Ishikawa (cell line): ENCODE measurements around the gene PBX4.

Experiments used
- CEBPB ChIP-seq: IDR thresholded peaks from 2 replicates; pipeline ENCODE4 v1.6.1; 2012
- CREB1 ChIP-seq: IDR thresholded peaks from 2 replicates; pipeline ENCODE4 v1.6.1; 2012; ENCODE audit warnings: low read depth
- EGR1 ChIP-seq: IDR thresholded peaks from 2 replicates; pipeline ENCODE4 v1.6.1; 2012
- FOXM1 ChIP-seq: IDR thresholded peaks from 2 replicates; pipeline ENCODE4 v1.6.1; 2012; ENCODE audit warnings: low read depth, borderline replicate concordance
- NFIC ChIP-seq: IDR thresholded peaks from 2 replicates; pipeline ENCODE4 v1.6.1; 2012
- TAF1 ChIP-seq: IDR thresholded peaks from 2 replicates; pipeline ENCODE4 v1.6.1; 2012; ENCODE audit warnings: low read depth, mild to moderate bottlenecking
- TCF12 ChIP-seq: IDR thresholded peaks from 2 replicates; pipeline ENCODE4 v1.6.1; 2012; ENCODE audit warnings: low read depth
- TEAD4 ChIP-seq: IDR thresholded peaks from 2 replicates; pipeline ENCODE4 v1.6.1; 2012
- USF1 ChIP-seq: IDR thresholded peaks from 2 replicates; pipeline ENCODE4 v1.6.1; 2012
- TF ChIP-seq, protein P1 (sequence below): IDR thresholded peaks from 2 replicates; pipeline ENCODE4 v1.6.1; 2012; ENCODE audit warnings: low read depth, mild to moderate bottlenecking

- TF ChIP-seq, protein P1, sequence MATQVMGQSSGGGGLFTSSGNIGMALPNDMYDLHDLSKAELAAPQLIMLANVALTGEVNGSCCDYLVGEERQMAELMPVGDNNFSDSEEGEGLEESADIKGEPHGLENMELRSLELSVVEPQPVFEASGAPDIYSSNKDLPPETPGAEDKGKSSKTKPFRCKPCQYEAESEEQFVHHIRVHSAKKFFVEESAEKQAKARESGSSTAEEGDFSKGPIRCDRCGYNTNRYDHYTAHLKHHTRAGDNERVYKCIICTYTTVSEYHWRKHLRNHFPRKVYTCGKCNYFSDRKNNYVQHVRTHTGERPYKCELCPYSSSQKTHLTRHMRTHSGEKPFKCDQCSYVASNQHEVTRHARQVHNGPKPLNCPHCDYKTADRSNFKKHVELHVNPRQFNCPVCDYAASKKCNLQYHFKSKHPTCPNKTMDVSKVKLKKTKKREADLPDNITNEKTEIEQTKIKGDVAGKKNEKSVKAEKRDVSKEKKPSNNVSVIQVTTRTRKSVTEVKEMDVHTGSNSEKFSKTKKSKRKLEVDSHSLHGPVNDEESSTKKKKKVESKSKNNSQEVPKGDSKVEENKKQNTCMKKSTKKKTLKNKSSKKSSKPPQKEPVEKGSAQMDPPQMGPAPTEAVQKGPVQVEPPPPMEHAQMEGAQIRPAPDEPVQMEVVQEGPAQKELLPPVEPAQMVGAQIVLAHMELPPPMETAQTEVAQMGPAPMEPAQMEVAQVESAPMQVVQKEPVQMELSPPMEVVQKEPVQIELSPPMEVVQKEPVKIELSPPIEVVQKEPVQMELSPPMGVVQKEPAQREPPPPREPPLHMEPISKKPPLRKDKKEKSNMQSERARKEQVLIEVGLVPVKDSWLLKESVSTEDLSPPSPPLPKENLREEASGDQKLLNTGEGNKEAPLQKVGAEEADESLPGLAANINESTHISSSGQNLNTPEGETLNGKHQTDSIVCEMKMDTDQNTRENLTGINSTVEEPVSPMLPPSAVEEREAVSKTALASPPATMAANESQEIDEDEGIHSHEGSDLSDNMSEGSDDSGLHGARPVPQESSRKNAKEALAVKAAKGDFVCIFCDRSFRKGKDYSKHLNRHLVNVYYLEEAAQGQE, result no peak
- no peak for TF ChIP-seq NFIC
- no peak for TF ChIP-seq TEAD4
- TF ChIP-seq EGR1, result no peak
- TF ChIP-seq CEBPB, result no peak
- no peak for TF ChIP-seq TAF1
- TF ChIP-seq CREB1, result no peak
- no peak for TF ChIP-seq USF1
- no peak for TF ChIP-seq FOXM1
- no peak for TF ChIP-seq TCF12
These were observed 36.6 kb upstream of the PBX4 start for GRCh38 chr19:19655051-19655594.
